ENCODE data around the gene FLT1.

GRCh38 chr13:28355822-28356371, 139.0 kb downstream of the FLT1 start:
- TF ChIP-seq, protein P1, sequence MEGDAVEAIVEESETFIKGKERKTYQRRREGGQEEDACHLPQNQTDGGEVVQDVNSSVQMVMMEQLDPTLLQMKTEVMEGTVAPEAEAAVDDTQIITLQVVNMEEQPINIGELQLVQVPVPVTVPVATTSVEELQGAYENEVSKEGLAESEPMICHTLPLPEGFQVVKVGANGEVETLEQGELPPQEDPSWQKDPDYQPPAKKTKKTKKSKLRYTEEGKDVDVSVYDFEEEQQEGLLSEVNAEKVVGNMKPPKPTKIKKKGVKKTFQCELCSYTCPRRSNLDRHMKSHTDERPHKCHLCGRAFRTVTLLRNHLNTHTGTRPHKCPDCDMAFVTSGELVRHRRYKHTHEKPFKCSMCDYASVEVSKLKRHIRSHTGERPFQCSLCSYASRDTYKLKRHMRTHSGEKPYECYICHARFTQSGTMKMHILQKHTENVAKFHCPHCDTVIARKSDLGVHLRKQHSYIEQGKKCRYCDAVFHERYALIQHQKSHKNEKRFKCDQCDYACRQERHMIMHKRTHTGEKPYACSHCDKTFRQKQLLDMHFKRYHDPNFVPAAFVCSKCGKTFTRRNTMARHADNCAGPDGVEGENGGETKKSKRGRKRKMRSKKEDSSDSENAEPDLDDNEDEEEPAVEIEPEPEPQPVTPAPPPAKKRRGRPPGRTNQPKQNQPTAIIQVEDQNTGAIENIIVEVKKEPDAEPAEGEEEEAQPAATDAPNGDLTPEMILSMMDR (IDR thresholded peaks at IDR 0.05; ENCODE audit: low read length), result no peak
- no peak for TF ChIP-seq EZH2 (IDR thresholded peaks at IDR 0.05; ENCODE audit: borderline replicate concordance, low read length)

All from OCI-LY1 (cell line).